GM18873 (cell line): ENCODE measurements around the gene GRB7.
A peak's percentile ranks its signal among the peaks of the same experiment; 100 is the strongest.

Experiments used
- ATAC-seq: cut with Tn5 transposase; IDR thresholded peaks from one replicate; pipeline ENCODE4 v1.9.1; 2021; ENCODE audit warnings: mild to moderate bottlenecking, moderate library complexity, moderate number of reproducible peaks; ENCODE audit not compliant: unreplicated experiment, low FRiP score

GRB7 gene

DNA sequence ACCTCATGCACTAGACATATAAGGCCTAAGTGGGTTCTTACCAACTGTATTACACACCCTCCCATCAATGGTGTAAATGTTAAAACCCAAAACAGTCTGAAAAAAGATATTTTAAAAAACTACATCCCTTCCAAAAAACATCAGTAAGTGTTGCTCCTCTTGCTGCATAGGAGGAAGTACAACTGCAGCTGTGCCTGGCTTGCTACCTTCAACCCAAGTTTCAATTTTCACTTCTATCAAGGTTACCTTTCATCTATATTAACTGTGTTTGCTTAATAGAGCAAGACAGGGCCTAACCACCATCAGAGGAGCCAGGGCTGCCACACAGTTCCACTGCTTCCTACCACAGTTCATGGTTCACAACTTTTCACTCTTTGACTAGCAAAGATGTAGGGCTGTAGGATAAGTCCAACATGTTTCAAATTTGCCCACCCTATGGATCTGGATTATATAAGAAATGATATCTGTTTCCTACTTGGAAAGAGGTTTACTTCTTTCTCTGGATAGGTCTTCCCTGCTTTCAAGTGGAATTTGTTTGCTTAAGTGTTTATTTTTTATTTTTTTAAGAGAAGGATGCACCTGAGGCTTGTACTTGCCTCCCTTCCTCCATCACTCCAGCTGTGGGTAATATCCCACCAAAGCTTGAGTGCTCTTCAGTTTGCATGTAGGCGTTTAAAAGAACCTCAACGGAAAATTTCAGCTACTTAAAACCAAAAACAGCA is 56.7 kb downstream of the GRB7 start:
- peak; percentile 78 for ATAC-seq
